ENCODE results near the gene TTLL5. TPM values are rescaled to one million over a fixed set of nuclear protein-coding genes. Genes with fewer than 3 reads are reported as not detected.

Gene TTLL5
- total and polyA plus RNA-seq, 9 of the 15 experiments (the other 6 are each of a cell fraction or from before 2014, with no cell fraction given): 4.1 to 18.9 (median 12.6) TPM

GRCh38 chr14:75626396-75626795 lies 34.6 kb upstream of the TTLL5 start (continued):
- TF ChIP-seq CBFA2T2 (conservative IDR thresholded peaks at IDR 0.05): no peak

- no peaks in the 10 kb centered on the region for H4K20me1 ChIP-seq (replicated peaks; ENCODE audit: control insufficient read depth, insufficient read depth, low read length)
- no peak overlapping the region for H3K4me2 ChIP-seq (ENCODE audit: insufficient read depth, low read length)
- peaks cover 0 to 7% of the 10 kb centered on the region in 2 experiments; a peak in 1 of 5 replicates for H3K27me3 ChIP-seq (ENCODE audit: control insufficient read depth in 2 of 2, insufficient read depth in 2 of 2, low read length in 2 of 2)
- FAIRE-seq (no peak), ATAC-seq (no peak), DNase-seq (ENCODE audit: extremely low read depth in 1 of 4, low spot score in 3 of 4) (no peak)
- H3K4me3 ChIP-seq: no peak overlapping the region
- no peak for TF ChIP-seq PTTG1 (tag; IDR thresholded peaks at IDR 0.05; ENCODE audit: low read depth)
- TF ChIP-seq NCOA4 (IDR thresholded peaks at IDR 0.05; ENCODE audit: partially characterized antibody): no peak
- TF ChIP-seq SMARCE1 (IDR thresholded peaks at IDR 0.05): no peak
- TF ChIP-seq E2F3 (CRISPR knock-in tag; IDR thresholded peaks at IDR 0.05): no peak
- no peak for TF ChIP-seq ZBTB40 (IDR thresholded peaks at IDR 0.05)
- no peak for TF ChIP-seq ZBTB40 (CRISPR knock-in tag; IDR thresholded peaks at IDR 0.05)
- TF ChIP-seq PHF8 (IDR thresholded peaks at IDR 0.05; ENCODE audit: borderline replicate concordance, low read length): no peak
- no peak for TF ChIP-seq ZNF507 (tag; conservative IDR thresholded peaks at IDR 0.05)
- no peak for TF ChIP-seq ZNF586 (CRISPR knock-in tag; conservative IDR thresholded peaks at IDR 0.05)
- TF ChIP-seq PPARD (CRISPR knock-in tag; IDR thresholded peaks at IDR 0.05): no peak
- TF ChIP-seq SNIP1 (IDR thresholded peaks at IDR 0.05; ENCODE audit: low read depth): no peak
- no peaks in the 10 kb centered on the region for H3K79me2 ChIP-seq (ENCODE audit: control insufficient read depth, insufficient read depth, low read length)
- CTCF ChIA-PET (ENCODE audit: low intra/inter-chr PET ratio): no interaction called here
- H3K9me3 ChIP-seq (replicated peaks; ENCODE audit: control insufficient read depth, insufficient read depth, low read depth, low read length): no peaks in the 10 kb centered on the region
- no peak overlapping the region for H2AFZ ChIP-seq (ENCODE audit: low read depth, low read length)
- no peaks in the 10 kb centered on the region for H3K9me1 ChIP-seq (ENCODE audit: control insufficient read depth, insufficient read depth, low read length)
- intact Hi-C loops (cut with micrococcal nuclease) (no loop called here), in situ Hi-C loops (cut with MboI) (no loop called here)
- H3K9ac ChIP-seq (ENCODE audit: insufficient read depth in 1 of 2, low read depth in 2 of 2, low read length in 2 of 2): no peak overlapping the region
- H3K4me1 ChIP-seq (replicated peaks in 1 of 2; ENCODE audit: control insufficient read depth in 2 of 2, insufficient read depth in 2 of 2, low read length in 2 of 2): no peaks in the 10 kb centered on the region
- H3K36me3 ChIP-seq (ENCODE audit: control insufficient read depth, insufficient read depth, low read length): no peaks in the 10 kb centered on the region
- 0% methylated on average over 2 of the region's 3 CpGs for WGBS (ENCODE audit: insufficient coverage, low coverage, missing lambda C conversion rate)
- no TSS peak for BruUV-seq (replicated peaks)
- POLR2A ChIA-PET: no interaction called here
- no peak overlapping the region for H3K27ac ChIP-seq (ENCODE audit: extremely low read depth, low read depth, low read length)
Measured at GRCh38 chr14:75626863-75627262, 34.2 kb upstream of the TTLL5 start.
